Rectal smooth muscle tissue (tissue), 1 donor: ENCODE data around the gene CHGA.

Experiments used
- H3K27ac ChIP-seq: one replicate; pipeline ENCODE4 v1.7.0; 2013; ENCODE audit warnings: low read depth, low read length, inconsistent platforms
- H3K27me3 ChIP-seq: one replicate; pipeline ENCODE4 v1.7.0; 2013; ENCODE audit warnings: low read length; ENCODE audit not compliant: control insufficient read depth, insufficient read depth
- H3K36me3 ChIP-seq: one replicate; pipeline ENCODE4 v1.7.0; 2013; ENCODE audit warnings: low read length; ENCODE audit not compliant: control insufficient read depth, insufficient read depth
- H3K4me1 ChIP-seq: one replicate; pipeline ENCODE4 v1.7.0; 2013; ENCODE audit warnings: low read length; ENCODE audit not compliant: control insufficient read depth, insufficient read depth
- H3K4me3 ChIP-seq: one replicate; pipeline ENCODE4 v1.7.0; 2013; ENCODE audit warnings: low read length
- H3K9ac ChIP-seq: one replicate; pipeline ENCODE4 v1.7.0; 2013; ENCODE audit warnings: low read length

Gene CHGA, protein sequence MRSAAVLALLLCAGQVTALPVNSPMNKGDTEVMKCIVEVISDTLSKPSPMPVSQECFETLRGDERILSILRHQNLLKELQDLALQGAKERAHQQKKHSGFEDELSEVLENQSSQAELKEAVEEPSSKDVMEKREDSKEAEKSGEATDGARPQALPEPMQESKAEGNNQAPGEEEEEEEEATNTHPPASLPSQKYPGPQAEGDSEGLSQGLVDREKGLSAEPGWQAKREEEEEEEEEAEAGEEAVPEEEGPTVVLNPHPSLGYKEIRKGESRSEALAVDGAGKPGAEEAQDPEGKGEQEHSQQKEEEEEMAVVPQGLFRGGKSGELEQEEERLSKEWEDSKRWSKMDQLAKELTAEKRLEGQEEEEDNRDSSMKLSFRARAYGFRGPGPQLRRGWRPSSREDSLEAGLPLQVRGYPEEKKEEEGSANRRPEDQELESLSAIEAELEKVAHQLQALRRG

GRCh38 chr14:92922883-92923743, at the start of gene CHGA:
CHGA (plus strand) TSS chr14:92923150; CDS start chr14:92923360, 210 bp downstream.
- Histone ChIP-seq H3K9ac (no peak within 1 kb of the TSS), H3K4me1 (no peaks in the 10 kb centered on the region), H3K4me3 (no peak within 1 kb of the TSS), H3K27me3 (peaks cover 2% of the 10 kb centered on the region), H3K36me3 (no peaks in the 10 kb centered on the region), H3K27ac (no peak within 1 kb of the TSS)

- Histone ChIP-seq H3K27me3 (no peaks in the 10 kb centered on the region), H3K9ac (no peak overlapping the region), H3K36me3 (no peaks in the 10 kb centered on the region), H3K27ac (no peak overlapping the region), H3K4me1 (no peaks in the 10 kb centered on the region), H3K4me3 (no peak overlapping the region)
Measured at GRCh38 chr14:92874962-92875661, 47.8 kb upstream of the CHGA start.

- Histone ChIP-seq H3K9ac (no peak overlapping the region), H3K27me3 (no peaks in the 10 kb centered on the region), H3K27ac (no peak overlapping the region), H3K36me3 (no peaks in the 10 kb centered on the region), H3K4me1 (no peaks in the 10 kb centered on the region), H3K4me3 (no peak overlapping the region)
Measured at GRCh38 chr14:92877757-92878431, 45.1 kb upstream of the CHGA start.

DNA sequence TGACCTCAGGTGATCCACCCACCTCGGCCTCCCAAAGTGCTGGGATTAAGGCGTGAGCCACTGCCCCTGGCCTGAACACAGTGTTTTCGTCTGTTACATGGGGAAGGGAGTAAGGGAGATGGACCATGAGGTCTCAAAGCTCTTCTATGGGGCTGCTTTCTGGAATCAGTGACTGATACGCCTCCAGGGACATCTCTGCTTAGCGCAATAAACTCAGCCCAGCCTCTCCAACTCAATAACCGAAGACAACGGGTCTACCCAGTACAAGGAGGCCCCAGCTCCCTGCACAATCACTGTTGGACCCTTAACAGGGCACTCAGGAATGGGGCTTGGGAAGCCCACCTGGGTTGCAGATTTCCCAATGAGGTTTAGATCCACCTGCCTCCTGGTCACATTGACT, 42.6 kb upstream of the CHGA start:
- H3K4me3 ChIP-seq, result no peak overlapping the region
- no peak overlapping the region for H3K9ac ChIP-seq
- H3K36me3 ChIP-seq, result no peaks in the 10 kb centered on the region
- H3K4me1 ChIP-seq, result no peaks in the 10 kb centered on the region
- H3K27me3 ChIP-seq, result no peaks in the 10 kb centered on the region
- H3K27ac ChIP-seq, result no peak overlapping the region

DNA sequence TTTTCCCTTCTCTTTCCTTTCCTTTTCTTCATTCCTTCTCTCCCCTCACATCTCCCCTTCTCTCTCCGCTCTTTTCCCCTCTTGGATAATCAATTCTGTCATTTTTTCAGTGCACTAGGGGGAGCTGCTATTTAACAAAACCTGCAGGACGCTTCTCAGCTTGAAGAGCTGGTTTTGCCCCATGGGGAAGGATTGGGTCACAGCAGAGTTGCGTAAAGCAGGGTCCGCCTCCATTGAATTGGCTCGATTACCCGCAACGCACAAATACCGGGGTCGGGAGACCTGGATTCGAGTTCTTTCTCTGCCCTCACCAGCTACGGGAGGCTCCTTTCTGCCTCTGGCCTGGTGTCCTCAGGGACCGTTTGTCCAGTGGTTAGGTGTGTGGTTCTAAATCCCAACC, 42.1 kb upstream of the CHGA start:
- H3K36me3 ChIP-seq, result no peaks in the 10 kb centered on the region
- no peaks in the 10 kb centered on the region for H3K27me3 ChIP-seq
- no peak overlapping the region for H3K9ac ChIP-seq
- H3K4me3 ChIP-seq, result no peak overlapping the region
- no peaks in the 10 kb centered on the region for H3K4me1 ChIP-seq
- no peak overlapping the region for H3K27ac ChIP-seq

- H3K27ac ChIP-seq, result no peak overlapping the region
- no peaks in the 10 kb centered on the region for H3K4me1 ChIP-seq
Measured at GRCh38 chr14:92883066-92883465, 39.9 kb upstream of the CHGA start.

DNA sequence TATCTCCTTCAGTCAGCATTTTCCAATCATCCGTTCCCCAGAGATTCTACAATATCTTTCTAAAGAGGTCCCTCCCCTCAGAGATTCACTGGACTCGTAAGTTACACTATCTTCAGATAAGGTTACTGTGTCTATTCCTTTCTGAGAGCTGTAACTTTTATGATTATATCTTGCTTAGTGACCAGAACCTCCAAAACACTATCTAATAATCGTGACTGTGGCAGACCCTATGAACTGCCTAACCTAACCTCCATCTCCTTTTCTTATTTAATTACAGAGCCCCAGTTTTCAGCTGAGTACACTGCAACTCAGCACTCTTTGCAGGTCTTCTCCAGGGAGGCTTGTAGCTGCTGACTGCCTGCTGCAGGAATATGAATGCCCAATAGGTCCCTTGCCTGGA, 38.5 kb upstream of the CHGA start:
- H3K27ac ChIP-seq, result no peak overlapping the region
- H3K4me3 ChIP-seq, result no peak overlapping the region
- no peaks in the 10 kb centered on the region for H3K4me1 ChIP-seq
- no peak overlapping the region for H3K9ac ChIP-seq
- no peaks in the 10 kb centered on the region for H3K27me3 ChIP-seq
- no peaks in the 10 kb centered on the region for H3K36me3 ChIP-seq

More at GRCh38 chr14:92883066-92883465, 39.9 kb upstream of the CHGA start:
- H3K27me3 ChIP-seq, result no peaks in the 10 kb centered on the region
- no peak overlapping the region for H3K9ac ChIP-seq
- no peaks in the 10 kb centered on the region for H3K36me3 ChIP-seq
- no peak overlapping the region for H3K4me3 ChIP-seq

- H3K9ac ChIP-seq, result no peak overlapping the region
- no peaks in the 10 kb centered on the region for H3K27me3 ChIP-seq
- H3K36me3 ChIP-seq, result no peaks in the 10 kb centered on the region
- H3K4me1 ChIP-seq, result no peaks in the 10 kb centered on the region
- no peak overlapping the region for H3K27ac ChIP-seq
- no peak overlapping the region for H3K4me3 ChIP-seq
Measured at GRCh38 chr14:92885279-92886061, 37.5 kb upstream of the CHGA start.

DNA sequence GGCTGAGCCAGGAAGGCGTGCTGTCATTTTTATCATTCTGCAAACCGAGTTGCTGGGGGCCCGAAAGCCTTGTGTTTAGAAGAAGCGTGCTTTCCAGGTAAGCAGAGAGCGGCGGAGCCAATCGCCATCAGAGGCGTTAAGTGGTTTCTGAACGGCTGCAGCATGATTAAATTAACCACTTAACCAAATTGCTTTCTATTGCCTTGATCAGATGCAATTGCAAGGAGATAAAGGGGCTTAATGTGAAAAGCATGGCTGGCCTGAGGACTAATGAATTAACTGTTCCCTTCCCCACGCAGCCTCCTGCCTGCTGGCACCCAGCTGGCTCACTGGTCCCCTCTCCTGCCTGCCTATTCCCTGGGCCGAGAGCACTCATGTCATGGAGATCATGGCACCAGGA, 36.6 kb upstream of the CHGA start:
- Histone ChIP-seq H3K27ac (no peak overlapping the region), H3K9ac (no peak overlapping the region), H3K27me3 (no peaks in the 10 kb centered on the region), H3K36me3 (no peaks in the 10 kb centered on the region), H3K4me3 (no peak overlapping the region), H3K4me1 (no peaks in the 10 kb centered on the region)

DNA sequence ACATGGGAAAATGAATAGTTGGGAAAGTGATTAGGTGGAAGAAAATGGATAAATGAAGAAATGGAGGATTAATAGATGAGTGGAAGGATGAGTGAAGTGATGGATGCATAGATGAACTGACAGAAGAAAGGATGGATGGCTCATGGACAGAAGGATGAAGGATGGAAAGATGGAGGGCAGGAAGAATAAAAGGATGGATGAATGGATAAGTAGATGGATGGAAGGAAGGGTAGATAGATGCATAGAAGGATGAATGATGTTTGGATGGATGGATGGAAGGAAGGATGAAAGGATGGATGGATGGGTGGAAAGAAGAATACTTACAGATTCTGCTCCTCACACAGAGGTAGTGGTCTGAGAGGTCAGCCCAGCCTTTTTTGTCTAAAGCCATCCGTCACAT, 35.8 kb upstream of the CHGA start:
- H3K27me3 ChIP-seq, result no peaks in the 10 kb centered on the region
- no peaks in the 10 kb centered on the region for H3K36me3 ChIP-seq
- H3K27ac ChIP-seq, result no peak overlapping the region
- no peaks in the 10 kb centered on the region for H3K4me1 ChIP-seq
- H3K9ac ChIP-seq, result no peak overlapping the region
- no peak overlapping the region for H3K4me3 ChIP-seq

GRCh38 chr14:92888896-92889295, 34.1 kb upstream of the CHGA start:
- Histone ChIP-seq H3K9ac (no peak overlapping the region), H3K27ac (no peak overlapping the region), H3K4me1 (no peaks in the 10 kb centered on the region), H3K27me3 (no peaks in the 10 kb centered on the region), H3K36me3 (no peaks in the 10 kb centered on the region), H3K4me3 (no peak overlapping the region)
